Skeletal muscle cell (primary cell): Measurements from ENCODE around the gene ALDH8A1.
A peak's percentile ranks its signal among the peaks of the same experiment; 100 is the strongest.

Experiments
- DNase-seq: peaks from one replicate; pipeline ENCODE4 v3.0.0-alpha.2; 2010; ENCODE audit warnings: low read depth
- H3K4me3 ChIP-seq: 2 replicates; pipeline ENCODE4 v1.5.1; 2011; ENCODE audit warnings: low read depth, mild to moderate bottlenecking, control low read depth, low read length, moderate library complexity

Gene ALDH8A1

DNA sequence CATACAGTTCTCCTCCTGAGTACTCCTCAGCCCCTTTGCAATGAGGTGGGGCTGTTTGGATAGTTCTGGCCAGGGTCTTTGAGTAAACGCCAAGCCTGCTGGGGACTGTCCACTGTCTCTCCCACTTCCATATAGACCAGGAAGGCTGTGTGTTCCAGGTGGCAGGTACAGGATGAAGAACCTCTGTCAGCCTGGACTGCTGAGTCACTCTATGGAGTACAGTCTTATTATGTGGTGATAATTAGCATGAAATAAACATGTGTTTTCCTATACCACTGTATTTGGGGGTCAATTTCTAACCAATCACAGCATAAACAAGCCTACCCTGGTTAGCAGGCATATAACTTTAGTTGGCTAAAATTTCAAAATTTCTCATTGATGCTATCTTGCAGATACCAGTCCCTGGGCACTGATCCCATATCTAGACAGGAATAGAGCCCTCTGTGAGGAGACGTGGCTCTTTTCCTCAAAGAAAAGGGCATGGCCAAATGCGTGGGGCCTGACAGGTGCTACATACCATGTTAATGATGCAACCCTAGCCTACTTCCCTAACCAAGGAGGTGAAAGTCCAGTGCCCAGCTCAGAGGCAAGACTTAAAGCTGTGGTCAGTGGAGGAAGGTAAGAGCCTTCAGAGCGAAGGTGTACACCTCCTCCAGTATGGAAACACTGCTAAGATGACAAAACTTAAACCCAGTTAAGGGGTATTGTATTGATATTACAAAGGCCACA lies 4.5 kb upstream of the ALDH8A1 start:
- H3K4me3 ChIP-seq, result no peak overlapping the region
- DNase-seq, result no peak

DNA sequence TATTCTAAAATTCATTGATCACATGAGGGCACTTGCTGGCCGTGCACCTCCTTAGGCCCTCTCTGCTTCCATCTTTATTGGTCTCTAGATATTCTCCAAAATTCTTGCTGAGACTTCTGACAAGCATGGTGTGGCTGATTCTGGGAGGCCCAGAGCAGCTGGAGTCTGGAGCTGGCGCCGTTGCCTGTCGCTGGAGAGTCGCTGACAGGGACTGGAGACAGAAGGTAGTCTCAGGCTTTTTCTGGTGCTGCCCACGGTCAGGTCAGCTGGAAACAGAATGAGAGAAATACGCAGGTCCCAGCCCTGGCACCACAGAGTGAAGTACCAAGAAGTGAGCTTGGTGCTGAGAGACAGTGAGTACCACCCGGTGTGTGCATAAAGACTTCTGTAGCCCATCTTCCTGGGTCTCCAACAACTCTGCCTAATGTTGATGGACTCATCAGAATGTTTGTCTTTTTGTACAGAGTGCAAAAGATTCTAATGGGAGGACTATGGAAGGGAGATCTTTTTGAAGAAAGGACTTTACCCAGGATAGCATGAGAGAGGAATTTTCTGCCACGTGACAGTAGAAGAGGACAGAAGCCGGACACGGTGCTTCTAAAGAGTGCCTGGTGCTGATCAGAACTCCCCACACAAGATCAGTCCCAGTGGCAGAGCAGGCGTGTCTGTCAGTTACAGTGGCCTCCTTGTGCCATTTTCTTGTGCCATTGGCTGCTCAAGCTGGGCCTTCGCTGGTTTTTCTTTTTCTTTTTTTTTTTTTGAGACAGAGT lies 1.8 kb upstream of the ALDH8A1 start:
- H3K4me3 ChIP-seq, result no peak overlapping the region
- no peak for DNase-seq

DNA sequence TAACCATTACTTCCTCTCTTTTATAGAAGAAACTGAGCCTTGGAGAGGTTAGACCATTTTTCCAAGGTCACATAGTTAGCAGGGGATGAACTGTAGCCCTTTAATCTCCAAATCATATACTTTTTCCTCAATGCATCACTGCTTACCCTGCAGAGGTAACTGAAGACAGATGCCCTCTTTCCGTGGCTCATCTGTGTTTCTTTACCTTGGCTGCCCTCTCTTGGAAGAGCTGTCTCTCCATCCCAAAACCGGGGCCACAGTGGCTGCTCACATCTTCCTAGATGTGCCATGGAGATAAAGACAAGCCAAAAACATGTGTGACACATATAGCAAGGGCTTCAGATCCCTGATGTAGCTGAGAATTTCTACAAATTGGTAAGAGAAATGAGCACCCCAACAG lies 581 bp upstream of the ALDH8A1 start:
- no peak for DNase-seq
- no peak overlapping the region for H3K4me3 ChIP-seq

DNA sequence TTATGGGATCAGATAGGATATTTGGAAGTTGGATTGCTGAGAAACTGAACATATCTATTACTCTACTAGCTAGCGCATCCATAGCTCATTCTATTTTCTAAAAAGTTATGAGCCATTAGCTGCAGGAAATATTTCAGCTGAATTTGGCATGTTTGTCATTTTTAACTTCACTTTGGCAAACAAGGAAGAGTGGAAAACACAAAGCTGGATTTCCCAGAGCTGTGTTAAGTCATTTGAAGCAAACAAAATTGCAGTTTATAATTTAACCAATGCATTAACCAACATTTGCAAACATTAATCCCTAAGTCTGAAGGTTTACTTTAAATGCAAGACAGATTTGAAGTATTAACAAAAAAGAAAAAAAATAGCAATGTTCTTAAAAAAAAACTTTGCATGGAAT lies 1.2 kb downstream of the ALDH8A1 start:
- no peak for DNase-seq
- H3K4me3 ChIP-seq, result no peak overlapping the region

DNA sequence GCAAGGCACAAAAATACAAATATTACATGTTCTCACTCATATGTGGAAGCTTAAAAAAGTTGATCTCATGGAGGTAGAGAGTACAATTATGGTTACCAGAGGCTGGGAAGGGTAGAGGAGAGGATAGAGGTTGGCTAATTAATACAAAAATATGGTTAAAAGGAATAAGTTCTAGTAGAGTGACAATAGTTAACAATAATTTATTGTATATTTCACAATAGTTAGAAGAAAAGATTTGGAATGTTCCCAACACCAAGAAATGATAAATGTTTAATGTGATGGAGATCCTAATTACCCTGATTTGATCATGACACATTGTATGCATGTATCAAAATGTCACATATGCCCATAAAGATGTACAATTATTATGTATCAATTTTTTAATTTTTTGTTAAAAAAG lies 1.8 kb downstream of the ALDH8A1 start:
- no peak for DNase-seq
- H3K4me3 ChIP-seq, result no peak overlapping the region

DNA sequence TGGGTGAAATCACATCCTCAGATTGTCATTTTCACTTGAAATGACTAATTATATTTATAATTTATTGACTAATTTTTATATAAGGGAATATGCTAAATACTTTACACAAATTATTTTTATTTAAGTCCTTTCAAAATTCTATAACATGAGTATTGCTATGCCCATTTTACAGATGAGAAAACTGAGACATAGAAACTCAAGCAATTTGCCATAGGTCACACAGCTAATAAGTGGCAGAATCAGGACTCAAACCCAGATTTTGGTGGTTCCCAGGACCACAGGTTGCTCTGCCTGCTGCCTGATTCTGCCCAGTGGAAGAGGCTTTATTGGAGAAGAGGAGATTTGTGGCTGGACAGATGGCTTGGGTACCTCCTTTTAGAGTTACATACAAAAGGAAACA lies 4.9 kb downstream of the ALDH8A1 start:
- no peak for DNase-seq
- no peak overlapping the region for H3K4me3 ChIP-seq

GRCh38 chr6:134943522-134944111 lies 6.3 kb downstream of the ALDH8A1 start:
- H3K4me3 ChIP-seq, result no peak overlapping the region
- no peak for DNase-seq

GRCh38 chr6:134938896-134939295 lies 11.0 kb downstream of the ALDH8A1 start:
- no peak for DNase-seq
- H3K4me3 ChIP-seq, result no peak overlapping the region

DNA sequence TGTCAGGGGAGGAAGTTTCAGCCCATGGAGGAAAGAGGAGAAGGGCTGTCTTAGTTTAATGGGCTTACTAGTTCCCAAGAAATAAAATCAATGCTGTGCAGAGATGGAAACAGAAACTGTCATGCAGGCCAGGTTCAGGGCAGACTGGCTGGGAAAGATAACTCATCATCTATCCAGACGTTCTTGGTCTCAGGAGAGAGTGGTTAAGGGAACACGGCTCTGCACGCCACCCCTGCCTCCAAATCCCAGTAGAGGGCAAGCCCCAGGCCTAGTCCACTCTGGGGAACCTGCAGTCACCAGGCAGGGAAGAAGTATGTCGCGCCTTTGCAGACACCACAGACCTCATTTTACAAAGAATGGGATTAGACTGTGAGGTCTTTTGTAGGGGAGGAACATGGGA lies 12.5 kb downstream of the ALDH8A1 start:
- no peak for DNase-seq
- no peak overlapping the region for H3K4me3 ChIP-seq

DNA sequence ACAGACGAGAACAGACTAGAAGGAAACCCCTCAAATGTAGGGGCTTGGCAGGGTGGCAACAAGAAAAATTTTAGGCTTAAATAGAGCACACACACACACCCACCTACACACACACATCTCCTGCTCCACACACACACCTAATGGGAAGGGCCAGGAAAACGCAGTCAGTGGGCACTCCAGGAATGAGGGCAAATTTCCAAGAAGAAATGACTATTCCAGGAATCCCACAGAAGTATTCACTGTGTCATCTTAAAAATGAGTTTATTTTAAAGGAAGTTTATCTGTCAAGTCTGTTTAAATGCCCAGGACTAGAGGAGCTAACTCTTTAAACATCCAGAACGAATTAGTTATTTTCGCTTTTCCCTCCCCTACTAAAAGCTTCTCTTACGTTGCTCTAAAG lies 13.0 kb downstream of the ALDH8A1 start:
- no peak for DNase-seq
- no peak overlapping the region for H3K4me3 ChIP-seq

- H3K4me3 ChIP-seq, result no peak overlapping the region
- DNase-seq, result no peak
Observed at GRCh38 chr6:134936476-134936875, 13.4 kb downstream of the ALDH8A1 start.

GRCh38 chr6:134934793-134935485 lies 15.0 kb downstream of the ALDH8A1 start:
- H3K4me3 ChIP-seq, result no peak overlapping the region
- DNase-seq, result no peak

GRCh38 chr6:134932535-134933470 lies 17.1 kb downstream of the ALDH8A1 start:
- no peak overlapping the region for H3K4me3 ChIP-seq
- DNase-seq, result no peak

DNA sequence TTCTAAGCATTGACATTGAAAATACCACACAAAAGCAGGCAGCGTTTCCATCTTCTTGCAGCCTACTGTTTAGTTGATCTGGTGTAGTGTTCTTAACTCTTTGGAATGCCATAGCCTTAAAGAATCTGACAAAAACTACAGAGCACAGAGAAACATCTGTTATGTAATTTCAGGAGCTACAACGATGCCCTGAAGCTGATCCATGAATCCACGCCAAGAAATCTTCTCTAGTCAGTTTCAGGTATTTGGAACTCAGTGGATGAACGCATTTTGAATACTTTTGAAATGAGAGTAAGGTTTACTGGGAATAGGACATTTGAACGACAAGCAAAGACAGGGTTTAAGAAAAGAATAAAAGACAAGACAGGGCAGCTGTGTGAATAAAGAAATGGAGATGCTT lies 17.8 kb downstream of the ALDH8A1 start:
- no peak overlapping the region for H3K4me3 ChIP-seq
- DNase-seq, result no peak

DNA sequence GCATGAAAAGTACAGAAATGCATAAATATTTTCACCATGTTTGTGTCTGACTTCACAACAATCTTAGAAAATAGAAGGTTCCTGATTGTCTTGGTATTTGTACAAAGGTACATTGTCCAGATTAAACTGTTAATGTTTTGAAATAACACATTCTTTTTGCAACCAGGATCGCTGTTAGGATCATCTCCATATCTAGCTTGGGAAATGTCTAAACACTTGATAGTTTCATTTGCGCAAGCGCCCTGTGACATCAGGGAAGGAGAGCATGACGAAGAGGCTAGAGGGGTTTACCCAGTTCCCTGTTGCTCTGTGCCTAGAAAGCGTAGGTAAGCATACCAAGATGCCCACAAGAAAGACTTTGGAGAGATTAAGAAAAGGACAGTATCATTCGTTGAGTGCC lies 19.4 kb downstream of the ALDH8A1 start:
- DNase-seq, result no peak

DNA sequence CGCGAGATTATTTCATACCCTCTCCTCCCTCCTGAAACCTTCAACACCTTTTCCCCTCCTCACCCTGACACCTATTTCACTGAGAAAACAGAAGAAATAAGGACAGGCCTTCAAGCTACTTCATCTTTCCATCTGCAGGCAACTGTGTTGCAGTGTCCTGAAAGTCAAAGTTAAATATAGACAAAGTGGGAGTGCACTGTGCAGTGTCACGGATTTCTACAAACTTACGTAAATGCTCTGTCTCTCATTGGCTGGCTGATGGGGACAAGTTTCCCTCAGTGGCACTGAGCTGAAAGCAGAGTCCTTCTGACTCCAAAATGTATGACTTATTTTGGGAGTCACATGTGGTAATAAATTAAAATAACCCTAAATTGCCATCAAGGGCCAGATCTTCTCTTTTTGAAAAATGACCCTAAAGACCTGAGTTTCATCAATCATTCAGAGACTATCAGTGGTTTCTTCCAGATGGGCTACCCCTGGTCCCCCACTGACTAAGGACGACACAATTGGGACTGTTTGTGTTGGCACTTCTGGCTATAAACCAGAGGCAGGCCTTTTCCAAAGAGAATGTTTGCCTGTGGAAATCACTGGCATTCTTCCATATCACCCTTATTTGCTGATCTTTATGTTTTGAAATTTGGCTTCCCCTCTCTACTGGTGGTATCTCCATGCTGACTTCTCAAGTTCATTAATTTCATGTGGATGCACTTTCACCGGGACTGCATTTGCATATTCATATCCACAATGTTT lies 21.6 kb downstream of the ALDH8A1 start:
- H3K4me3 ChIP-seq, result no peak overlapping the region
- DNase-seq, result no peak

More for the DNA sequence above, 19.4 kb downstream of the ALDH8A1 start:
- no peak overlapping the region for H3K4me3 ChIP-seq

- no peak overlapping the region for H3K4me3 ChIP-seq
- peak; percentile 37 for DNase-seq
Observed at GRCh38 chr6:134925800-134926199, 24.1 kb downstream of the ALDH8A1 start.

- DNase-seq, result no peak
- H3K4me3 ChIP-seq, result no peak overlapping the region
Observed at GRCh38 chr6:134921721-134922261, 28.1 kb downstream of the ALDH8A1 start.
